Testis (tissue), 3 donors: ENCODE measurements around the gene CSRP1. TPM values are rescaled to one million over a fixed set of nuclear protein-coding genes. Genes with fewer than 3 reads are reported as not detected.

Experiments
- DNase-seq: peaks from one replicate; pipeline ENCODE4 v3.0.0-alpha.2; 2019
- H3K27ac ChIP-seq, 2 donors: fragments of 200-600 bp; sonication (generic); one replicate each; pipeline ENCODE4 v1.5.1; 2019
- H3K27me3 ChIP-seq: fragments of 200-600 bp; sonication (generic); one replicate; pipeline ENCODE4 v1.5.1; 2019
- H3K36me3 ChIP-seq: fragments of 200-600 bp; sonication (generic); one replicate; pipeline ENCODE4 v1.5.1; 2017; ENCODE audit warnings: low read depth; ENCODE audit errors: missing control alignments
- H3K4me1 ChIP-seq: fragments of 200-600 bp; sonication (generic); one replicate; pipeline ENCODE4 v1.5.1; 2019
- H3K4me3 ChIP-seq, 2 donors: fragments of 200-600 bp; sonication (generic); one replicate each; pipeline ENCODE4 v1.5.1; 2017 to 2019
- H3K9me3 ChIP-seq: fragments of 200-600 bp; sonication (generic); one replicate; pipeline ENCODE4 v1.5.1; 2017
- POLR2A ChIP-seq: fragments of 450-650 bp; IDR thresholded peaks from one replicate; pipeline ENCODE4 v1.6.1; 2017; ENCODE audit warnings: antibody characterized with exemption, mild to moderate bottlenecking, moderate library complexity
- WGBS, 2 donors: methylation state at CpG; one replicate each; pipeline ENCODE4 v1.1.5; 2018; 5-methylcytosine and 5-hydroxymethylcytosine counted together
- intact Hi-C: fragments of 100-400 bp; cut with DNase I; formaldehyde crosslinking; loops from one replicate; pipeline ENCODE4 v1.15.1; 2023; ENCODE audit warnings: low total_unique reads
- polyA plus RNA-seq: library from polyadenylated mRNA; stranded (reverse); fragments of 350-450 nt; fragmentation: Illumina TruSeq; extraction: RNeasy Lipid Tissue Mini Kit (QIAGEN cat#74804); gene quantifications from one replicate; pipeline ENCODE4 v1.2.3, GENCODE V29; 2014; ENCODE audit warnings: low read depth, low replicate concordance; ENCODE audit not compliant: insufficient read depth
- total RNA-seq, 2 donors: library from RNA; depleted of rRNA; stranded (reverse); fragments of >200 nt; gene quantifications; one replicate each; pipeline ENCODE4 v1.2.3, GENCODE V29; 2016
- TF ChIP-seq, protein P1 (sequence below), 3 experiments: fragments of 450-650 bp in 2 of 3; fragments of 200-600 bp in 1 of 3; sonication (generic) in 1 of 3; IDR thresholded peaks; one replicate each; pipeline ENCODE4 v1.5.1; 2016 to 2019; ENCODE audit warnings: antibody characterized with exemption in 3 of 3, mild to moderate bottlenecking in 2 of 3, moderate library complexity in 1 of 3

CSRP1 gene
- total and polyA plus RNA-seq, 3 donors from 2014 or later: 103 to 217 (median 123) TPM

DNA sequence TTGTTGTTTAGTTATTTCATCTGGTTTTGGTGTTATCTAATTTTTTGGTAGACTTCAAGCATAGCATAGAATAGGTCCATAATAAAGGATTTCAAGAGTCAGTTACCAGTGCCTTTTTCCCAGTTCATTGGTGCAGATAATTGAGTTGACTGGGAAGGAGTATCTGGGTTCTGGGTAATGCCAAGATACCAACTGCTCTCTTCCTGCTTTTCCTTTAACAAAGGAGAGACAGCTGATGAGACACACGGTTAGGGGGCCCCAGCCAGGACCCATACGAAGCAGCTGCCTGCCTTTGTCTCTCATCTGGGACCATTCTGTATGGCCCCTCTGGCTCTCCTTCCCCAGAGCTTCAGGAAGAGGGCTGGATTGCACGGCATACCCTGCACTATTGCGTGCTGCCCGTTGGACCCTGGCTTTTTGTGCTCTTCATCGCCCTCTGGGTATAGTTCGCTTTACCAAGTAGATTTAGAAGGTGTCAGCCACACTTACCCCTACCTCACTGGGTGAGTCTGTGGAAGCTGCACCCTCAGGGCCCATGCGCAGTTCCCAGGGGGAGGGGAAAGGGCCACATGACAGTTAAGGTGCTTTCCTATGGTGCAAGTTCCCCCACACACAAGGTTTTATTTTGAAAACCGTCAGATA, 39.0 kb upstream of the CSRP1 start:
- WGBS, 2 donors: 66 to 80% methylated on average over 7 to 9 of the region's 9 CpGs
- H3K9me3 ChIP-seq: no peaks in the 10 kb centered on the region
- no peak overlapping the region for H3K27ac ChIP-seq
- peaks cover 8% of the 10 kb centered on the region for H3K4me1 ChIP-seq
- DNase-seq: no peak
- intact Hi-C loops: no loop called here
- TF ChIP-seq POLR2A: no peak
- TF ChIP-seq, protein P1, sequence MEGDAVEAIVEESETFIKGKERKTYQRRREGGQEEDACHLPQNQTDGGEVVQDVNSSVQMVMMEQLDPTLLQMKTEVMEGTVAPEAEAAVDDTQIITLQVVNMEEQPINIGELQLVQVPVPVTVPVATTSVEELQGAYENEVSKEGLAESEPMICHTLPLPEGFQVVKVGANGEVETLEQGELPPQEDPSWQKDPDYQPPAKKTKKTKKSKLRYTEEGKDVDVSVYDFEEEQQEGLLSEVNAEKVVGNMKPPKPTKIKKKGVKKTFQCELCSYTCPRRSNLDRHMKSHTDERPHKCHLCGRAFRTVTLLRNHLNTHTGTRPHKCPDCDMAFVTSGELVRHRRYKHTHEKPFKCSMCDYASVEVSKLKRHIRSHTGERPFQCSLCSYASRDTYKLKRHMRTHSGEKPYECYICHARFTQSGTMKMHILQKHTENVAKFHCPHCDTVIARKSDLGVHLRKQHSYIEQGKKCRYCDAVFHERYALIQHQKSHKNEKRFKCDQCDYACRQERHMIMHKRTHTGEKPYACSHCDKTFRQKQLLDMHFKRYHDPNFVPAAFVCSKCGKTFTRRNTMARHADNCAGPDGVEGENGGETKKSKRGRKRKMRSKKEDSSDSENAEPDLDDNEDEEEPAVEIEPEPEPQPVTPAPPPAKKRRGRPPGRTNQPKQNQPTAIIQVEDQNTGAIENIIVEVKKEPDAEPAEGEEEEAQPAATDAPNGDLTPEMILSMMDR (IDR thresholded peaks at IDR 0.05): no peak
- H3K27me3 ChIP-seq: no peaks in the 10 kb centered on the region
- no peak overlapping the region for H3K4me3 ChIP-seq
- no peaks in the 10 kb centered on the region for H3K36me3 ChIP-seq

GRCh38 chr1:201544710-201545109, 37.8 kb upstream of the CSRP1 start:
- no peak overlapping the region for H3K27ac ChIP-seq

DNA sequence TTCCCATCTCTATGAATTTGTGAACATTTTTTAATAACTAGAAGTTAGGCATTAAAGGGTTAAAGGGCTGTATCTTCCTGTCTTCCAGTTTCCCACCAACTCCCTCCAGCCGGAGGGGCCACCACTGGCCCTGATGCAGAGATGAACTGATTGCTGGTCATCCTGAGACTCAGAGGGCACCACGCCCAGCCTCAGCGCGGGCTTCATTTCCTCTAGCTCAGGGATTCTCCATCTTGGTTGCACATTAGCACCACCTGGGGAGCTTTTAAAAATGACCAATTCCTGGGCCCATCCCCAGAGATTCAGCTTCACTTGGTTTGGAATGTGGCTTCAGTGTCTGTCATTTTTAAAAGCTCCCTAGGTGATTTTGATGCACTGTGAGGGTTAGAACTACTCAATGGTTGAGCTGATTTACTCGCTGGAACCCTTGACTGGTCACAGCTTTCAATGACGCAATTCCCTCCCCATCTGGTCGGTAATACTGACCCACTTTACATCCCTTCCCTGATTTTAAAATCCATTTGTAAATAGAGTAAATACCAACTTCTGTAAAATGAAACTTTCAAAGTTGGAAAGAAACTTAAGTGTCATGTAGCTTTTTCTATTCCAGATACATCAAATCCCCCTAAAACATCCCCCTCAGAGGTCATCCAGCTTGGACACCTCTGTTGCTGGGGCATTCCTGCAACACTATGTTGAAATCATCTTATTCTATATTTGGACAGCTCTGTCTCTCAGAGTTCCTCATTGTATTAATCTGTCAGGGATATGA, 37.1 kb upstream of the CSRP1 start:
- DNase-seq: no peak
- H3K4me1 ChIP-seq: peaks cover 13% of the 10 kb centered on the region

More at GRCh38 chr1:201544710-201545109, 37.8 kb upstream of the CSRP1 start:
- Histone ChIP-seq H3K36me3 (no peaks in the 10 kb centered on the region), H3K27me3 (no peaks in the 10 kb centered on the region), H3K4me3 (no peak overlapping the region), H3K9me3 (no peaks in the 10 kb centered on the region), H3K4me1 (peaks cover 9% of the 10 kb centered on the region)
- no peak for DNase-seq
- intact Hi-C loops: no loop called here
- TF ChIP-seq, protein P1 (IDR thresholded peaks at IDR 0.05): no peak
- no peak for TF ChIP-seq POLR2A
- 91 to 94% methylated on average over 3 of the region's 3 CpGs for WGBS, 2 donors

GRCh38 chr1:201542309-201543035, 35.5 kb upstream of the CSRP1 start:
- DNase-seq: no peak
- Histone ChIP-seq H3K36me3 (no peaks in the 10 kb centered on the region), H3K4me1 (peaks cover 23% of the 10 kb centered on the region), H3K9me3 (no peaks in the 10 kb centered on the region), H3K4me3 (no peak overlapping the region), H3K27me3 (no peaks in the 10 kb centered on the region), H3K27ac (no peak overlapping the region)
- no peak for TF ChIP-seq POLR2A
- TF ChIP-seq, protein P1 (IDR thresholded peaks at IDR 0.05): no peak
- intact Hi-C loops: no loop called here
- 62 to 74% methylated on average over 9 of the region's 9 CpGs for WGBS, 2 donors

More for the DNA sequence above, 37.1 kb upstream of the CSRP1 start:
- Histone ChIP-seq H3K9me3 (no peaks in the 10 kb centered on the region), H3K36me3 (no peaks in the 10 kb centered on the region), H3K27me3 (no peaks in the 10 kb centered on the region), H3K4me3 (no peak overlapping the region), H3K27ac (no peak overlapping the region)
- TF ChIP-seq POLR2A: no peak
- TF ChIP-seq, protein P1 (IDR thresholded peaks at IDR 0.05): no peak
- intact Hi-C loops: no loop called here
- WGBS, 2 donors: 86 to 88% methylated on average over 7 of the region's 7 CpGs
